Activated naive CD4-positive, alpha-beta T cell treated with anti-CD3 and anti-CD28 coated beads for 36 hours (primary cell): ENCODE measurements around the gene NFKB2. TPM values are rescaled to one million over a fixed set of nuclear protein-coding genes. Genes with fewer than 3 reads are reported as not detected.

Experiments
- CTCF ChIA-PET: fragments of 350-600 bp; sonication (Branson Sonifier 250); formaldehyde crosslinking; loops from one replicate; lab custom pipeline; 2021; ENCODE audit warnings: antibody characterized with exemption; lab: Charles Lee
- DNase-seq: peaks from one replicate; pipeline ENCODE4 v3.0.0-alpha.2; 2020
- H3K27ac Mint-ChIP-seq: one replicate; pipeline ENCODE4 v1.8.0; 2021; ENCODE audit warnings: mild to moderate bottlenecking, mixed read lengths
- H3K27me3 Mint-ChIP-seq: one replicate; pipeline ENCODE4 v1.8.0; 2021; ENCODE audit warnings: low read depth, mixed read lengths
- H3K36me3 Mint-ChIP-seq: one replicate; pipeline ENCODE4 v1.8.0; 2021; ENCODE audit warnings: low read depth, mixed read lengths
- H3K4me1 Mint-ChIP-seq: one replicate; pipeline ENCODE4 v1.8.0; 2021; ENCODE audit warnings: low read depth, mixed read lengths
- H3K4me3 Mint-ChIP-seq: one replicate; pipeline ENCODE4 v1.8.0; 2021; ENCODE audit warnings: mild to moderate bottlenecking, moderate library complexity, mixed read lengths
- H3K9me3 Mint-ChIP-seq: one replicate; pipeline ENCODE4 v1.8.0; 2021; ENCODE audit warnings: mixed read lengths
- intact Hi-C: fragments of 100-400 bp; cut with micrococcal nuclease; formaldehyde crosslinking; loops from one replicate; pipeline ENCODE4 v1.15.1; 2023
- total RNA-seq, 2 experiments: library from RNA; stranded (reverse); gene quantifications; one replicate each; pipeline ENCODE4 v1.2.3, GENCODE V29; 2021

The NFKB2 gene
- total RNA-seq, 2 experiments from 2014 or later = 328 to 345 TPM

DNA sequence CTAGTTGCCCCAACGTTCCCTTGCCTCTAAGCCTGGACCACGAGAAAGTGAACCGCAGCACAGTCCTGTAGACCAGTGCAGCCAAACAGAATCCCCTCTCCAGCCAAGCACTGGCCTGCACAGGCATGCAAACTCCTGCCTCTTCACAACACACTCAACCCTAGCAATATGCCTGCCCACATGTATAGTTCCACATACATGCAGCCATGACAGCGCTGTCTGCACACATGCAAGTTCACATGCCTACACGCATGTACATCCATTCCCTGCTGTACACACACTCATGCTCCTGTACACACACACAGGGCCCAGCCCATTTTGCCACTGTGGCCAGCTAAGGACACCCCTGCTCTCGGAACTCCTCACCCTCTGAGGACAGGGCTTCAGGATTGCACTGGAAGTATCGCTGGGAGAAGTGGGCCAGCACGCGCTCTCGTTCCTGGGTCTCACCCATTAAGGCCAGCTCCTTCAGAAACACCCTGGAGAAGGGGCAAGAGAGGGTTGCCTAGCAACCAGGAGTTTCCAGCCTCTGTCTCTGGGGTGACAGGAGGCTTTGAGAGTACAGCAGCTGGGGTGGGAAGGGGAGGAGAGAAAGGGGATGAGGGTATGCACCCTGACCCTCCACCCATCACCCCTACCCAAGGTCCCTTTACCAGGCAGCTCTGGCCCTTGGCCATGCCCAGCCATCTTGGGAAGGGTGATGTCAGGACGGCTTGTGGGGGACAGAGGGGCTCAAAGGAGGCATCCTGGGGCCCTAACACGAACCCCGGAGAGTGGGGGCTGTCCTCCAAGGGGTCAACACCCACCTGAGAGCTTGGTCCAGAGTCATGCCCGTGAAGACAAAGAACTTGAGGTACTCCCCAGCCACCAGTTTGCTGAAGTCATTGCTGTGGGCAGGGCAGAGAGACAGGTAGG lies 16.1 kb downstream of the NFKB2 start:
- Mint-ChIP-seq H3K4me1 (peaks cover 28% of the 10 kb centered on the region), H3K27me3 (peaks cover 9% of the 10 kb centered on the region), H3K4me3 (peak overlapping the region; percentile 74), H3K9me3 (no peaks in the 10 kb centered on the region), H3K27ac (no peak overlapping the region), H3K36me3 (no peaks in the 10 kb centered on the region)
- CTCF ChIA-PET = interaction anchor here (0.6 to 3.2 kb wide), 6 partner anchors 8 to 242 kb away, joined by 3 to 25 read pairs (median 6); partner anchors contain the start of gene FBXL15
- intact Hi-C loops = no loop called here
- DNase-seq = no peak

- peaks cover 13% of the 10 kb centered on the region for H3K27me3 Mint-ChIP-seq
- no peak overlapping the region for H3K27ac Mint-ChIP-seq
- peaks cover 28% of the 10 kb centered on the region for H3K4me1 Mint-ChIP-seq
- CTCF ChIA-PET = interaction anchor here (0.6 to 3.2 kb wide), 7 partner anchors 9 to 243 kb away, joined by 3 to 25 read pairs (median 8); partner anchors contain the start of gene FBXL15
- no peaks in the 10 kb centered on the region for H3K36me3 Mint-ChIP-seq
- DNase-seq = no peak
- intact Hi-C loops = no loop called here
- no peaks in the 10 kb centered on the region for H3K9me3 Mint-ChIP-seq
- no peak overlapping the region for H3K4me3 Mint-ChIP-seq
Observed at GRCh38 chr10:102412293-102412692, 16.8 kb downstream of the NFKB2 start.

GRCh38 chr10:102413053-102413705 lies 17.7 kb downstream of the NFKB2 start:
- CTCF ChIA-PET = interaction anchor here (1.0 to 3.2 kb wide), 2 partner anchors 10 to 15 kb away, joined by 8 to 25 read pairs; no protein-coding TSS in a partner anchor
- intact Hi-C loops = no loop called here
- Mint-ChIP-seq H3K9me3 (no peaks in the 10 kb centered on the region), H3K36me3 (no peaks in the 10 kb centered on the region), H3K27me3 (peaks cover 19% of the 10 kb centered on the region), H3K4me3 (no peak overlapping the region), H3K27ac (no peak overlapping the region), H3K4me1 (peaks cover 24% of the 10 kb centered on the region)
- peak; percentile 64 for DNase-seq

GRCh38 chr10:102413806-102414561 lies 18.5 kb downstream of the NFKB2 start:
- intact Hi-C loops = no loop called here
- Mint-ChIP-seq H3K27ac (no peak overlapping the region), H3K36me3 (no peaks in the 10 kb centered on the region), H3K27me3 (peaks cover 24% of the 10 kb centered on the region), H3K4me1 (peaks cover 23% of the 10 kb centered on the region), H3K4me3 (no peak overlapping the region), H3K9me3 (no peaks in the 10 kb centered on the region)
- no peak for DNase-seq
- CTCF ChIA-PET = interaction anchor here (3.2 kb wide), 1 partner anchor 15 kb away, joined by 25 read pairs; no protein-coding TSS in a partner anchor

DNA sequence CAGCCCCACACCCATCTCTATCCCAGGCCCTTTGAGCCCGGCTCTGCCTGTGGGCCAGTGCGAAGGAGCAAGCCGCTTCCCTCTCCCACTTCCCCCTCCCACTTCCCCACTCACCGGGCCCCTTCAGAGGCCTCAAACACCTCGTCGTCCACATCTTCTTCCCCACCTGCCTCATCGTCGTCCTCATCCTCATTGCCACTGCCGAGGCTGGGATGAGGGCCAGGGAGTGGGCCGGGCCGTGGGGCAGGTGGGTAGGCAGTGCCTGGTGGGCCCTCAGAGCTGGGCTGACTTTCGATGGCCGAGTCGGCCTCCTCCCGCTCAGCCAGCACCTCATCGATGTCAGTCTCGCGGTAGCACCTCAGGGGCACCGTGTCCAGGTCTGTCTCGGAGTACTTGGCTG lies 19.2 kb downstream of the NFKB2 start:
- H3K4me3 Mint-ChIP-seq = no peak overlapping the region
- H3K36me3 Mint-ChIP-seq = no peaks in the 10 kb centered on the region
- peaks cover 26% of the 10 kb centered on the region for H3K4me1 Mint-ChIP-seq
- DNase-seq = no peak
- CTCF ChIA-PET = interaction anchor here (1.4 kb wide), 1 partner anchor 15 kb away, joined by 3 read pairs; no protein-coding TSS in a partner anchor
- no peaks in the 10 kb centered on the region for H3K9me3 Mint-ChIP-seq
- intact Hi-C loops = no loop called here
- H3K27ac Mint-ChIP-seq = no peak overlapping the region
- H3K27me3 Mint-ChIP-seq = peaks cover 27% of the 10 kb centered on the region

- Mint-ChIP-seq H3K27me3 (peaks cover 27% of the 10 kb centered on the region), H3K9me3 (no peaks in the 10 kb centered on the region), H3K27ac (no peak overlapping the region), H3K36me3 (peaks cover 1% of the 10 kb centered on the region), H3K4me3 (no peak overlapping the region), H3K4me1 (peaks cover 28% of the 10 kb centered on the region)
- CTCF ChIA-PET = interaction anchor here (1.4 kb wide), 1 partner anchor 16 kb away, joined by 3 read pairs; no protein-coding TSS in a partner anchor
- no peak for DNase-seq
- intact Hi-C loops = no loop called here
Observed at GRCh38 chr10:102416283-102416682, 20.8 kb downstream of the NFKB2 start.

DNA sequence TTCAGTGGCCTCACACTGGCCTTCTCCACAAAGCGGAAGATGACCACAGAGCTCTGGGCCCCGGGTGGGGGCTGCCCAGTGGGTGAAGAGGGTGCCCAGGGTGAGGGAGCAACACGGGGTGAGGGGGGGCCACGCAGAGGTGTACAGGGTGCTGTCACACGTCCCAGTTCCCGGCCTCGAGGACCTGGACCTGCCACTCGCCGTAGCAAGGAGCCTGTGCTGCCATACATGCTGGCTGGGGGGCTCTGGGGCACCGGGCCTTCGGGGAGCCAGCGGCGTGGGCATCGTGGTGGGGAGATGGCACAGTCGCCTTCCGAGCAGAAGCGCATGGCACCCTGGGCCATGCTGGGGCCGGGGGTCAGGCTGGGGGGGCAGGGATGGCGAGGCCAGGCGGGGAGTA lies 21.2 kb downstream of the NFKB2 start:
- Mint-ChIP-seq H3K4me1 (peaks cover 25% of the 10 kb centered on the region), H3K27me3 (peaks cover 27% of the 10 kb centered on the region), H3K4me3 (no peak overlapping the region), H3K27ac (no peak overlapping the region), H3K9me3 (no peaks in the 10 kb centered on the region), H3K36me3 (peaks cover 1% of the 10 kb centered on the region)
- intact Hi-C loops = no loop called here
- CTCF ChIA-PET = no interaction called here
- no peak for DNase-seq

- peaks cover 27% of the 10 kb centered on the region for H3K27me3 Mint-ChIP-seq
- H3K9me3 Mint-ChIP-seq = no peaks in the 10 kb centered on the region
- CTCF ChIA-PET = no interaction called here
- intact Hi-C loops = no loop called here
- DNase-seq = no peak
- no peak within 1 kb of the TSS for H3K27ac Mint-ChIP-seq
- peaks cover 30% of the 10 kb centered on the region for H3K4me1 Mint-ChIP-seq
- H3K4me3 Mint-ChIP-seq = peak within 1 kb of the TSS; percentile 95
- H3K36me3 Mint-ChIP-seq = peaks cover 1% of the 10 kb centered on the region
Observed at GRCh38 chr10:102418622-102419268, 23.2 kb downstream of the NFKB2 start, which contains the start of gene PSD. PSD (minus strand) TSS chr10:102418785; CDS start chr10:102417038, 1,747 bp downstream.

DNA sequence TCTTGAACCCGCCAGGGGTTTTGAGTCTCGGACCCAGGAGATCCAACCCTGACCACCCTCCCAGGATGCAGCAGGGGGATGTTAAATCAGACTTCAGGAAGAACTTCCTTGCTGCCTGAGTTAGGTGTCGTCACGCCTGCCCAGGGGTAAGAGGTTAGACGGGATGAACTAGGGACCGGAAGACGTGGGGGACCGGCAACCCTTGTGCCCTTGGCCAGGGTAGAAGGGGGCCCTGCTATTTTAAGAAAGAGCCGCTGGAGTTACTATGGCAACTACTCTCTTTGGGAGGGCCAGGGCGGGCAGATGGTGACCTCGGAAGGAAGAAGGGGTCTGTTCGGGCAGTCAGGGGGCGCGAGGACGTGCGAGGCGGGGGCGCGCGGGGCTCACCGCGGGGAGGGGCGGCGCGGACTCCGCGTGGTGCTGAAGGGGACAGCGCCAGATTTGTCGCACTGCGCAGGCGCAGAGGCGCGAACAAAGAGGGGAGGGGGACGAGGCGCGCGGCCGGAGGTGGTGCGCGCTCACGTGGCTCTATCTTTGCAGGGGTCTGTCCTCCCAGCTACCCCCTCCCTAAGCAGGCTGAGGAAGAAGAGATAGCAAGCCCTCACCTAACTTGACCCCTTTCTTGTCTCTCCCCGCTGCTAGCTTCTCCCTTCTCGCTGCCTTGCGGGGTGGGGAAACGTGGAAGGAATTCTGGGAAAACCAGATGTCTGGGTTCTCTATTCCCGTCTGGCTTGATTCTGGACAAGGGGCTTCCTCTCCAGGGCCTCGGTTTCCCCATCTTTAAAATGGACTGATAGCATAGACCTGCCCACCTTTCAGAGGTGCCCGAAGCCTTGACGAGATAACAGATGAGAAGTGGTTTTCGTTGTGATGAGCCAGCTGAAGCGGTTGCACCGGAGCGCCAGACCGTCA lies 24.0 kb downstream of the NFKB2 start:
- H3K9me3 Mint-ChIP-seq = no peaks in the 10 kb centered on the region
- H3K4me3 Mint-ChIP-seq = peak overlapping the region; percentile 95
- H3K27me3 Mint-ChIP-seq = peaks cover 25% of the 10 kb centered on the region
- H3K36me3 Mint-ChIP-seq = peaks cover 1% of the 10 kb centered on the region
- H3K27ac Mint-ChIP-seq = no peak overlapping the region
- CTCF ChIA-PET = interaction anchor here (0.7 to 5.3 kb wide), 12 partner anchors 8 to 192 kb away, joined by 3 to 49 read pairs (median 6); partner anchors contain the start of genes C10orf95 and NFKB2
- peak; percentile 72 for DNase-seq
- peaks cover 30% of the 10 kb centered on the region for H3K4me1 Mint-ChIP-seq
- intact Hi-C loops = loop anchor here (5.0 kb wide), 1 partner anchor 602 kb away; the partner anchor contains the start of gene OGA

DNA sequence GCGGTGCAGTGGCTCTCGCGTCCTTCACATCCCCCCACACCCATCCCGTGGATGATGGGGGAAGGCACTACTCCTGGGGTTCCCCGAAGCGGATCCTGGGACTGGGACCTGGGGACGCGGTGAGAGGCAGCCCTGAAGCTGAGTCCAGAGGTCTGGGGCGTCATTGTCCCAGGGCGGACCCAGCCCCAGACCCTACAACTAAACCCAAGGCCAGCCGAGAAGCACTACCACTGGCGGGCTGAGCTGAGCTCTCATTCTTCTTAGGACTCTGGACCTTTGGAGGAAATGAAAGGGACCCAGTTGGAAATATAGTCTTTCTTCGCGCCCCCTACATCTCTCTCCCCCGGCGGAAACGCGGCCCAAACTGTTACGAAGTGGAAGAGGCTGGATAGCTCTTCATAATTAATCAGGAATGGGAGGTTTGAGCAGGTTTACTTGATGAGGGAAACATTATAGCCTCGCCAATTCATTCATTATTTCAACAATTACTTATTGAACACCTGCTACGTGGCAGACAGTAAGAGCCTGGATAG lies 24.7 kb downstream of the NFKB2 start:
- Mint-ChIP-seq H3K4me3 (peak overlapping the region; percentile 95), H3K27ac (peak overlapping the region; percentile 91), H3K9me3 (no peaks in the 10 kb centered on the region), H3K27me3 (peaks cover 25% of the 10 kb centered on the region), H3K36me3 (peaks cover 1% of the 10 kb centered on the region), H3K4me1 (peaks cover 30% of the 10 kb centered on the region)
- DNase-seq = no peak
- intact Hi-C loops = loop anchor here (5.0 kb wide), 1 partner anchor 603 kb away; the partner anchor contains the start of gene OGA
- CTCF ChIA-PET = interaction anchor here (0.7 to 5.3 kb wide), 12 partner anchors 8 to 193 kb away, joined by 3 to 49 read pairs (median 6); partner anchors contain the start of genes C10orf95 and NFKB2
